ENCODE results near the gene MPO.

DNA sequence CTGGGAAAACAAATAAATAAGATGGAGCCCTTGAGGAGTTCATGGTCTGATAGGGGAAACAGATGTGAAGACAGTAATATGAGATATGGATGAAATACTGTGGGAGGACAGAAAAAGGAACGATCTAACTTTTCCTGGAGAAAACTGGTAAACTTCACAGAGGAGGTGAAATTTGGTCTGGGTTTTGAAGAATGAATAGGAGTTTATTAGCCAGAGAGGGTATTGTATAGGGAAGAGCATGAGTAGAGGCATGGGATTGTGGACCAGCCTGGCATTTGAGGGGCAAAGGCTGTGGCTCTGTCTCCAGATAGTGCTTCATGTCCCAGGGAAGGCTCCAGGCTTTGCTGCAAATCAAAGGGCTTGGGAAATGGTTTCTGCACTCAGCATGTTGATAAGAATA, 40.7 kb downstream of the MPO start:
- TF ChIP-seq, protein P1, sequence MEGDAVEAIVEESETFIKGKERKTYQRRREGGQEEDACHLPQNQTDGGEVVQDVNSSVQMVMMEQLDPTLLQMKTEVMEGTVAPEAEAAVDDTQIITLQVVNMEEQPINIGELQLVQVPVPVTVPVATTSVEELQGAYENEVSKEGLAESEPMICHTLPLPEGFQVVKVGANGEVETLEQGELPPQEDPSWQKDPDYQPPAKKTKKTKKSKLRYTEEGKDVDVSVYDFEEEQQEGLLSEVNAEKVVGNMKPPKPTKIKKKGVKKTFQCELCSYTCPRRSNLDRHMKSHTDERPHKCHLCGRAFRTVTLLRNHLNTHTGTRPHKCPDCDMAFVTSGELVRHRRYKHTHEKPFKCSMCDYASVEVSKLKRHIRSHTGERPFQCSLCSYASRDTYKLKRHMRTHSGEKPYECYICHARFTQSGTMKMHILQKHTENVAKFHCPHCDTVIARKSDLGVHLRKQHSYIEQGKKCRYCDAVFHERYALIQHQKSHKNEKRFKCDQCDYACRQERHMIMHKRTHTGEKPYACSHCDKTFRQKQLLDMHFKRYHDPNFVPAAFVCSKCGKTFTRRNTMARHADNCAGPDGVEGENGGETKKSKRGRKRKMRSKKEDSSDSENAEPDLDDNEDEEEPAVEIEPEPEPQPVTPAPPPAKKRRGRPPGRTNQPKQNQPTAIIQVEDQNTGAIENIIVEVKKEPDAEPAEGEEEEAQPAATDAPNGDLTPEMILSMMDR (conservative IDR thresholded peaks at IDR 0.05) = no peak
- no peak for TF ChIP-seq EZH2 (IDR thresholded peaks at IDR 0.05; ENCODE audit: low read depth)

All from PC-9 (cell line).